ENCODE data around the gene IFT122.
"Not testable (repeated sequence)": the region's sequence is repeated elsewhere in the genome, so short reads cannot be mapped to it uniquely, and the experiment has no call there.

The IFT122 gene

DNA sequence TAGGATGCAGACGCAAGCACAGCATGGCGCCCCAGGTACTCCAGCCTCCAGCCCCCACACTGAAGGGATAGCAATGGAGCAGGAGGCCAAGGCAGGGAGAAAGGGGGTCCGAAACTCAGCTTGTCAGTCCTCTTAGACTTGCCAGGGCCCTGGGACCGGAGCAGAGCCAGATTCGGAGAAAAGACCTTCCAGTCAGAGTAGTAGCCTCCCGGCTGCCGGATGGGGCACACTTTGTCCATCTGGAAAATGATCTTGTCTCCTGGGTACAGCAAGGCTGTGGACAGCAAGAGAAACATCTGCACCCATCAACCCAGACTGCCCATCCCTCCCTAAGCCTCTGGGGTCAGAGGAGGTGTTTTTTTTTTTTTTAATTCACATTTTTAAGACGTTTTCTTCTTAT is 35.9 kb upstream of the IFT122 start:
- H3K27ac Mint-ChIP-seq, result no peak overlapping the region
- no peak overlapping the region for H3K4me3 Mint-ChIP-seq
- no peak for DNase-seq
- ATAC-seq (replicated peaks), result no peak
- H3K9me3 Mint-ChIP-seq, result no peaks in the 10 kb centered on the region
- peaks cover 0 to 3% of the 10 kb centered on the region in 2 donors for H3K4me1 Mint-ChIP-seq (ENCODE audit: low read depth in 2 of 2)
- H3K27me3 Mint-ChIP-seq, result no peaks in the 10 kb centered on the region
- peaks cover under 1% of the 10 kb centered on the region for H3K36me3 Mint-ChIP-seq (ENCODE audit: insufficient read depth)

DNA sequence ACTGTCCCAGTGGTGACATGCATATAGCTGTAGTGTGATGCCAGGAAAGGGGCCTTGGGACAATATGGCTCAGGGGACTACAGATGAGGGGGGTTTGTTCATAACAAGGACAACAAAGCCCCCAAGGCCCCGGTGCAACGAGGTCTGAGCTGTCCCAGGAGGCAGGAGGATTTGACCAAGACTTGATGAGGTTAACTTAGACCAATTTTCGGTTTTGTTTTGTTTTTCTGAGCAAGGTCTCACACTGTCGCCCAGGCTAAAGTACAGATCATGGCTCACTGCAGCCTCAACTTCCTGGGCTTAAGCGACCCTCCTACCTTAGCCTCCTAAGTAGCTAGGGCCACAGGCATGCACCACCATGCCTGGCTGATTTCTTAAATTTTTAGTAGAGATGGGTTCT is 35.4 kb upstream of the IFT122 start:
- DNase-seq (no peak), ATAC-seq (replicated peaks) (no peak)
- Mint-ChIP-seq H3K27ac (no peak overlapping the region), H3K9me3 (no peaks in the 10 kb centered on the region), H3K4me1 (ENCODE audit: low read depth in 2 of 2) (peaks cover 0 to 3% of the 10 kb centered on the region in 2 donors), H3K4me3 (no peak overlapping the region), H3K27me3 (no peaks in the 10 kb centered on the region), H3K36me3 (ENCODE audit: insufficient read depth) (no peaks in the 10 kb centered on the region)

DNA sequence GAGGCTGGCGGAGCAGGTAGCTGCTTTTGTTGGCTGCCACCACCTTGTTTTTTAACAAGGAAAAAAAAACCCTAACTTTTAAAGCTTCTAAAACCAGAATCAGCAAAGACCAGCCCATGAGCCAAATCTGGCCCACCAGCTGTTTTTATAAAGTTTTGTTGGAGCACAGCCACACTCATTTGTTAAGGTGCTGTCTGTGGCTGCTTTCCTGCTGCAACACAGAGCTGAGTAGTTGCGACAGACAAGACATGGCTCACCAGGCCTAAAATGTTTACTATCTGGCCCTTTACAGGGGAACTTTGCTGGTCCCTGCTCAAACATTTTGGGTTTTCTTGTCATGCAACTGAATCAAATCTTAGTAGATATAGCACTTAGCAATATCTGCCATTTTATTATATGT is 30.5 kb upstream of the IFT122 start:
- Mint-ChIP-seq H3K9me3 (no peaks in the 10 kb centered on the region), H3K4me3 (no peak overlapping the region), H3K27ac (no peak overlapping the region), H3K4me1 (ENCODE audit: low read depth in 2 of 2) (no peaks in the 10 kb centered on the region), H3K36me3 (ENCODE audit: insufficient read depth) (no peaks in the 10 kb centered on the region), H3K27me3 (peaks cover 0 to 11% of the 10 kb centered on the region in 2 donors)
- no peak for DNase-seq
- no peak for ATAC-seq (replicated peaks)

DNA sequence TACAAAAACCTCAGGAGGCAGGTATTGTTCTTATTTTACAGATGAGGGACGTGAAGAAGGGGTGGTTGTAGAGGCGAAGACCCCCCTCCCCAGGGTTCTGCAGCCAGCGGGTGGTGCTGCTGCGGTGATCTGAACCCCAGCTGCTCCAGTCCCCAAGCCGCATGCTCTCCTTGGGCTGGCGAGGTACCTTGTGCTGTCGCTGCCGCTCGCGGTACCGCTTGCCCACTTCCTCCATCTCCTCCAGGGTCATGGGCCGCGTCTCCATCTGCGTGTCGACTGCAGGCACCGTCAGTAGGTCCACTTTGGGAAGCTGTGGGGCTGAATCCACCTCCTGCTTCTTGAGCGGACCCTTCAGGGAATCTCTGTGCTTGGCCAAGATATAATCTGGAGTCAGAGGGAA is 29.1 kb upstream of the IFT122 start:
- no peaks in the 10 kb centered on the region for H3K9me3 Mint-ChIP-seq
- peaks cover 0 to 11% of the 10 kb centered on the region in 2 donors for H3K27me3 Mint-ChIP-seq
- no peaks in the 10 kb centered on the region for H3K4me1 Mint-ChIP-seq (ENCODE audit: low read depth in 2 of 2)
- DNase-seq, result no peak
- H3K4me3 Mint-ChIP-seq, result no peak overlapping the region
- ATAC-seq (replicated peaks), result no peak
- no peaks in the 10 kb centered on the region for H3K36me3 Mint-ChIP-seq (ENCODE audit: insufficient read depth)
- H3K27ac Mint-ChIP-seq, result no peak overlapping the region

DNA sequence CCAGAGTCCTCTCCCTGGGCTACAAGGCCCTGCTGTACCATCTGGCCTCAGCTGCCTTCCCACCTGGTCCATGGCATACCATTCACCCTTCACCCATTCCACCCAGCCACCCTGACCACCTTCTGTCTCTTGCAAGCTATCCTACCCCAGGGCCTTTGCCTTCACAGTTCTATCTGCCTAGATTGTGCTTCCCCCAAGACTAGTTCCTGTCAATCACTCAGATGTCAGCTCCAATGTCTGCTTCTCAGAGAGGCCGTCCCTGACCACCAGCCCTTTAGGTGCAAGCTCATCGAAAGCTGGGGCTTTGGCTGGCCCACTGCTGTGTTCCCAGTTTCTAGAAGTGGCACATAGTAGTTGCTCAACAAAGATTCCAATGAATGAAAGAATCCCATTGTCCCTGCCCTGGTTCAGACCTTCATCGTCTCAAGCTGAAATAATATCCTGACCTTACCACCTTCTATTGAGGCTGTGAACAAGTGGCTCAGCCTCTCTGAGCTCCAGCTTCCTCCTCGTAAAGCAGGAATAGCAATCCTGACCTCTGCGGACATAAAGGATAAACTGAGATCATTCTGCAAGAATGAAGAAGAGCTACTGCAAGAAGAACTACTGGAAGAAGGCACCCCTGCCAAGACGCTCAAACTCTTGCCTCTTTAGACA is 27.4 kb upstream of the IFT122 start:
- Mint-ChIP-seq H3K4me3 (no peak overlapping the region), H3K36me3 (ENCODE audit: insufficient read depth) (no peaks in the 10 kb centered on the region), H3K27me3 (peaks cover 0 to 11% of the 10 kb centered on the region in 2 donors), H3K4me1 (ENCODE audit: low read depth in 2 of 2) (no peaks in the 10 kb centered on the region), H3K27ac (no peak overlapping the region), H3K9me3 (no peaks in the 10 kb centered on the region)
- ATAC-seq (replicated peaks) (no peak), DNase-seq (no peak)

DNA sequence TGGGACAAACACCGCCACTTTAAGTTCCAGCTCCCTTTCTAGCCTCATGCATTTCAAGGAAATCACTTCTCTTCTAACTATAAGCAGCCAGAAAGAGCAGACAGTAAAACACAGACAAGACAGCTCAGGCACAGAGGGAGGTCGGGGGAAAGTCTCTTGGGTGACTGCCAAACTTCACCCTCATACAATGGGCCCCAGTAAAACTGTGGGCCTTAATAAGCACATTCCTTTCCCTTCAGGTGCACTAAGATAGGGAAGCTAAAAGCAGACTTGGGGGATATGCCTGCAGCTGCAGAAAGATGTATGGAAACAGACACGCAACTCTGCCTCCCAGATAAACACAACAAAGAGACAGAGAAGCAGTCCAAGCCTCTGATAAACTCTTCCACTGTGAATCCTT is 26.8 kb upstream of the IFT122 start:
- not testable (repeated sequence) for DNase-seq; H3K27ac Mint-ChIP-seq; H3K4me3 Mint-ChIP-seq; H3K4me1 Mint-ChIP-seq (ENCODE audit: low read depth in 2 of 2); H3K9me3 Mint-ChIP-seq; H3K36me3 Mint-ChIP-seq (ENCODE audit: insufficient read depth); ATAC-seq (replicated peaks)
- H3K27me3 Mint-ChIP-seq, result peaks cover 0 to 11% of the 10 kb centered on the region in 2 donors

DNA sequence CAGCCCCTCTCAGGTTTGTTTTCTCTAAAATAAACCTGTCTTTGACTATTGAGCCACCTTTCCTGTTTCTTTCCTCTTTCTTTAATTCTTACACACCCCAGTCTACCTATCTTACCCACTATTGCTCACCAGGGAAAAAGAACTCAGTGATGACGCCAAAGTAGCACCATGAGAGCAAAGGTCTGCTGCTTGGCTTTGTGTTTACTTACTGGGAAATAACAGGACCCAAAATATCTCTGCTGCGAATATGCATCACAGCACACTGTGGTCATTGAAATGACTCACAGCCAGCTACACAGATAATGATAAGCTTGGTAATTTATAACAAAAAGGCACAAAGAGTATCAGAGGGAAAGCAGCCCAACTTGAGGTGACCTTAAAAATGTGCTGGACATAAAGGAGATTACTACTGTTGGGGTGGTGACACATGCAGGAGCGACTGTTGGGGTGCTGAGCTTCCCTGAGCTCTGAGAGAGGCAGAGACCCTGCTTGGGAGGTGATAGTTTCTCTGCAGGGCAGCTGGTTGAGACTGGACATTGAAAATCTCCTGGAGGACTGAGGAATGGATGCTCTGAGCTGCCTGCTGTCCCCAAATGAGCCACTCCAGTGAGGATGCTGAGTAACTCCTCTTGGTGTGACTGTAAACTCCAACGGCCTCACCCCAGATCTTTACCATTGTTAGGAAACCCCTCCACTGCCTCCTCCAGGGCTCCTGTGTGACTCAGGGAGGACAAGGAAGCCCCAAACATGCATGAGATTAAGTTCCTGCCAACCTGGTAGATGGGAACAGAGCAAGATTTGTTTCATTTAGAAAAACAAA is 26.1 kb upstream of the IFT122 start:
- no peaks in the 10 kb centered on the region for H3K36me3 Mint-ChIP-seq (ENCODE audit: insufficient read depth)
- H3K27ac Mint-ChIP-seq, result no peak overlapping the region
- DNase-seq (no peak), ATAC-seq (replicated peaks) (no peak)
- H3K9me3 Mint-ChIP-seq, result no peaks in the 10 kb centered on the region
- no peak overlapping the region for H3K4me3 Mint-ChIP-seq
- H3K4me1 Mint-ChIP-seq (ENCODE audit: low read depth in 2 of 2), result no peaks in the 10 kb centered on the region
- H3K27me3 Mint-ChIP-seq, result peaks cover 0 to 11% of the 10 kb centered on the region in 2 donors

DNA sequence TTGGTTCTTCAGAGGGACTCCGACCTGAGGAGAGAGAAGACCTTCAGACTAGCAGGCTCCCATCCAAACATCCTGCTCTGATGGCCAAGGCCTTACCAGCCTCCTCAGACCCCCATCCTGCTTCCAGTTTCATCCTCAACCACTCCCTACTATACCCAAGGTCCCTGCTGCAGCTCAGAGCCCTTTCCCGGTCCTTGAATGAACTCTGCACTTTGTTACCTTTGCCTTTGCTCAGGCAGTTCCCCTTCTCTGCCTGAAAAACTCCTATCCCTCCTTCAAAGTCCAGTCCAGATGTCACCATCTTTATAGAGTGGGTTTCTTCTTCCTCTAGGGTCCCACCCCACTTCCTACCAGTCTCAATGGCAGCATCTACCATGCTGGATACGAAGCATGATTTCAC is 24.6 kb upstream of the IFT122 start:
- no peak overlapping the region for H3K27ac Mint-ChIP-seq
- no peaks in the 10 kb centered on the region for H3K4me1 Mint-ChIP-seq (ENCODE audit: low read depth in 2 of 2)
- ATAC-seq (replicated peaks) (no peak), DNase-seq (no peak)
- H3K4me3 Mint-ChIP-seq, result no peak overlapping the region
- H3K9me3 Mint-ChIP-seq, result no peaks in the 10 kb centered on the region
- no peaks in the 10 kb centered on the region for H3K36me3 Mint-ChIP-seq (ENCODE audit: insufficient read depth)
- H3K27me3 Mint-ChIP-seq, result peaks cover 0 to 11% of the 10 kb centered on the region in 2 donors

DNA sequence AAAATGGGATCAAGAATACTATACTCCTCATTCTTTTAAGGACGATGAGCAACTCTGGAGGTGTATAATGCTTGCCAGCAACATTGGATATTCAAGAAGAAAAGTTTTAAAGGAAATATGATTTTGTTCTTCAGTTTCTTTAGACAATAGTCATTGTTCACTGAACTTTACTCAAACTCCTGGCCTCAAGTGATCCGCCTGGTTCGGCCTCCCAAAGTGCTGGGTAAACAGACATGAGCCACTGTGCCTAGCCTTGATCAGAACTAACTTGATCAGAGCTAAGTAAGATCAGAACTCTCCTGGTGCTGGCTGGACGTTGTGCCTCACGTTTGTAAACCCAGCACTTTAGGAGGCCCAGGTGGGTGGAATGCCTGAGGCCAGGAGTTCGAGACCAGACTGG is 24.2 kb upstream of the IFT122 start:
- H3K36me3 Mint-ChIP-seq (ENCODE audit: insufficient read depth), result no peaks in the 10 kb centered on the region
- no peak overlapping the region for H3K27ac Mint-ChIP-seq
- H3K27me3 Mint-ChIP-seq, result peaks cover 0 to 11% of the 10 kb centered on the region in 2 donors
- no peak overlapping the region for H3K4me3 Mint-ChIP-seq
- no peak for DNase-seq
- H3K4me1 Mint-ChIP-seq (ENCODE audit: low read depth in 2 of 2), result no peaks in the 10 kb centered on the region
- ATAC-seq (replicated peaks), result no peak
- no peaks in the 10 kb centered on the region for H3K9me3 Mint-ChIP-seq

DNA sequence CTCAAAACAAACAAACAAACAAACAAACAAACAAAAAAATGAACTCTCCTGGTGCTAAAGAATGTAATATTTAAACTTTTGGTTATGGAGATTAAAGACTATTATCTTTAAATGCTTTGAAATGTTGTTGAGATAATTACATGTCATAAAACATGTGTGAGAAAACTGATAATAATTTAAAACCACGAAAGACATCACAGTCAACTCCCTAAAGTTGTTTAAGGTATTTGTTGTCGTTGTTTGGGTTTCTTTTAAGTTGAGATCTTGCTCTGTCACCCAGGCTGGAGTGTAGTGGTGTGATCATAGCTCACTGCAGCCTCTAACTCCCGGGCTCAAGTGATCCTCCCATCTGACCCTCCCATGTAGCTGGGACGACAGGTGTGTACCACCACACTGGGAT is 23.6 kb upstream of the IFT122 start:
- H3K4me1 Mint-ChIP-seq (ENCODE audit: low read depth in 2 of 2), result no peaks in the 10 kb centered on the region
- peaks cover 0 to 11% of the 10 kb centered on the region in 2 donors for H3K27me3 Mint-ChIP-seq
- no peak overlapping the region for H3K27ac Mint-ChIP-seq
- H3K36me3 Mint-ChIP-seq (ENCODE audit: insufficient read depth), result no peaks in the 10 kb centered on the region
- ATAC-seq (replicated peaks) (no peak), DNase-seq (no peak)
- H3K9me3 Mint-ChIP-seq, result no peaks in the 10 kb centered on the region
- no peak overlapping the region for H3K4me3 Mint-ChIP-seq

DNA sequence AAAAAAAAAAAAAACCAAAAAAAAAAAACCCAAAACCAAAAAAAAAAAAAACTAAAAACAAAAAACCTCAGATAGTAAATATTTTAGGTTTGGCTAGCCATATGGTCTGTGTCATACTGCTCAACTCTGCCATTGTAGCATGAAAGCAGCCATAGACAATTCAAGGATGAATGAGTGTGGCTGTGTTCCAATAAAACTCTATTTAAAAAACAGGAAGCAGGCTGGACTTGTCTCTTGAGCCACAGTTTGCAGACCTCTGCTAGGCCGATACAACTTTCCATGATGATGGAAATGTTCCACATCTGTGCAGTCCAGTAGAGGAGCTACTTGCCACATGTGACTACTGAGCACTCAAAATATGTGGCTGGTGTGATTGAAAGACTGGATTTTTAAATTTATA is 22.7 kb upstream of the IFT122 start:
- H3K9me3 Mint-ChIP-seq, result no peaks in the 10 kb centered on the region
- no peaks in the 10 kb centered on the region for H3K4me1 Mint-ChIP-seq (ENCODE audit: low read depth in 2 of 2)
- H3K36me3 Mint-ChIP-seq (ENCODE audit: insufficient read depth), result no peaks in the 10 kb centered on the region
- H3K27me3 Mint-ChIP-seq, result peaks cover 0 to 9% of the 10 kb centered on the region in 2 donors
- ATAC-seq (replicated peaks) (no peak), DNase-seq (no peak)
- no peak overlapping the region for H3K4me3 Mint-ChIP-seq
- H3K27ac Mint-ChIP-seq, result no peak overlapping the region

DNA sequence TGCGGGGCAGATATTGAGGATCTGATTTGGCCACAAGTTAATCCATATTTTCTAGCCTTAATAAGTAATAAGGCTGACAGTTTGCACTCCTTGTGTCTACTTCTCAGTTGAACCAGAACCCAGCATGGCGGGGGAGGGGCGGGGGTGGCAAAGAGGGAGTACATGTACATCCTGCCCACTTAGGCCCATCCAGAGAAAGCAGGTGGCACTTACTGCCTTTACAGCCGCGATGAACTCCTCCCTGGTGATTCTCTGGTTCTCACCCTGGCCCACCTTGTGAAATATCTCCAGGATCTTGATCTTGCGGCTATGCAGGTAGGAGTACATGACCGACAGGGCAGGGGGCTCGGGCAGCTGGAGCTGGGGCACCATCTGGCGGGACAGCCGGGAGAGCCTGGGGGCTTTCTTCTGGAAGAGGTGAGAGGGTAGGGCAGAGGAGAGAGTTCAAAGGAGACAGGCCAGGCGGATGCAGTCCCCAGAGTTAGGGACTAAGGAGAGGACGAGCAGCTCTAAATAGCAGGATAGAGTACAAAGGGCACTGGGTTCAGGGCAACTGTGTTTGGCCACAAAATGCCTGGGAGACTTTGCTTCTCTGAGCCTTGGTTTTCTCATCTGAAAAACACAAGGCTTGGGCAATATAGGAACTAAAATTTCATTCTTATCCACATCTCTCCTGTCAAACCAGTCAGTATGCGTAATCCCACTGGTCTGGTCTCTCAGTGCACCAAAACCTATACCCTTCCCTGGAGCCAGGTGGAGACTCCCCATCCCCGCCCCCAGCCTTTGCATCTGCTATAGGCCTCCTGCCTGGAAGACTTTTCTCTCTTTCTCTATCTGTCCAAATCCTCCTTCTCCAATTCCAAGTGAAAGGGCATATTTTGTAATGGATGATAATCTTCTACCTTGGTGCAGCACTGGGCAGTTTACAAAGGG is 21.7 kb upstream of the IFT122 start:
- H3K4me1 Mint-ChIP-seq (ENCODE audit: low read depth in 2 of 2), result no peaks in the 10 kb centered on the region
- DNase-seq (no peak), ATAC-seq (replicated peaks) (no peak)
- H3K27ac Mint-ChIP-seq, result no peak overlapping the region
- H3K9me3 Mint-ChIP-seq, result no peaks in the 10 kb centered on the region
- no peak overlapping the region for H3K4me3 Mint-ChIP-seq
- no peaks in the 10 kb centered on the region for H3K27me3 Mint-ChIP-seq
- no peaks in the 10 kb centered on the region for H3K36me3 Mint-ChIP-seq (ENCODE audit: insufficient read depth)

DNA sequence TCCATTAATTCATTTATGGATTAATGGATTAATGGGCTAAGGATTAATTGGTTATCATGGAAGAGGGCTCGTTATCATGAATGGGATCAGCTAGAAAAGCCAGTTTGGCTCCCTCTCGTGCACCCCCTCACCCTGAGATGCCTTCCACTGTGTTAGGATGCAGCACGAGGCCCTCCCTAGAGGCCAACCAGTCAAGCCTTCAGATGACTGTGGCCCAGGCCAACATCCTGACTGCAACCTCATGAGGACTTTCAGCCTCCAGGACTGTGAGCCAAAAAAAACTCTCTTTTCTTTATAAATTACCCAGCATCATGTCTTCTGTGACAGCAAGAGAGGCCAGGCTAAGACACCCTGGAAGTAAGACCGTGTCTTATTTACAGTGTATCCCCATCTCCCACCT is 20.5 kb upstream of the IFT122 start:
- Mint-ChIP-seq H3K36me3 (ENCODE audit: insufficient read depth) (peaks cover 7% of the 10 kb centered on the region), H3K9me3 (no peaks in the 10 kb centered on the region)
- ATAC-seq (replicated peaks), result no peak

More for the DNA sequence above, 20.5 kb upstream of the IFT122 start:
- Mint-ChIP-seq H3K4me3 (no peak overlapping the region), H3K4me1 (ENCODE audit: low read depth in 2 of 2) (no peaks in the 10 kb centered on the region), H3K27ac (no peak overlapping the region), H3K27me3 (peaks cover 0 to 10% of the 10 kb centered on the region in 2 donors)
- DNase-seq, result no peak
